Endothelial cell of umbilical vein (primary cell): ENCODE measurements around the gene AGMAT. TPM values are rescaled to one million over a fixed set of nuclear protein-coding genes. Genes with fewer than 3 reads are reported as not detected.

ENCODE experiments used
- BruUV-seq: library from RNA; stranded (reverse); fragments of 400-500 nt; replicated peaks from 2 replicates; lab custom pipeline; 2021; lab: Mats Ljungman, UMichigan
- CTCF ChIA-PET: fragments of 300-600, 350-600 bp; sonication (Branson Sonifier 250); formaldehyde crosslinking; loops from one replicate; lab custom pipeline; 2021; ENCODE audit warnings: antibody characterized with exemption, inconsistent platforms; lab: Charles Lee
- POLR2A ChIA-PET: fragments of 300-600, 350-600 bp; sonication (Branson Sonifier 250); formaldehyde crosslinking; loops from one replicate; lab custom pipeline; 2021; ENCODE audit warnings: antibody characterized with exemption, inconsistent platforms; lab: Charles Lee
- DNase-seq: peaks from one replicate; pipeline ENCODE4 v3.0.0-alpha.2; 2011; ENCODE audit warnings: low read depth, low spot score
- FAIRE-seq: peaks from 2 replicates; lab custom pipeline; 2011; peaks lifted over from hg19 to GRCh38; lab: Jason Lieb, UNC
- H2AFZ ChIP-seq: 2 replicates; pipeline ENCODE4 v1.6.0; 2012; ENCODE audit warnings: low read depth, low read length, control low read depth, inconsistent platforms
- H3K27ac ChIP-seq: 2 replicates; pipeline ENCODE4 v1.5.1; 2011; ENCODE audit warnings: low read depth, mild to moderate bottlenecking, control low read depth, low read length, moderate library complexity; ENCODE audit not compliant: insufficient read depth
- H3K27me3 ChIP-seq, 2 experiments: 2 replicates each; pipeline versions ENCODE4 v1.6.0 to v1.6.1; 2011; ENCODE audit warnings: low read length in 2 of 2, mixed read lengths in 1 of 2; ENCODE audit not compliant: control insufficient read depth in 2 of 2, insufficient read depth in 2 of 2
- H3K36me3 ChIP-seq, 2 experiments: 2 replicates in 1 of 2; 3 replicates in 1 of 2; pipeline ENCODE4 v1.5.1; 2011; ENCODE audit warnings: low read length in 2 of 2, mild to moderate bottlenecking in 1 of 2, moderate library complexity in 1 of 2; ENCODE audit not compliant: control insufficient read depth in 2 of 2, insufficient read depth in 2 of 2; ENCODE audit errors: extremely low read depth in 1 of 2
- H3K4me1 ChIP-seq: 3 replicates; pipeline ENCODE4 v1.5.1; 2011; ENCODE audit warnings: mild to moderate bottlenecking, low read length; ENCODE audit not compliant: control insufficient read depth, insufficient read depth; ENCODE audit errors: extremely low read depth
- H3K4me2 ChIP-seq: 2 replicates; pipeline ENCODE4 v1.6.1; 2011; ENCODE audit warnings: low read length, control low read depth, mixed read lengths; ENCODE audit not compliant: insufficient read depth
- H3K4me3 ChIP-seq, 3 experiments: fragments of 200-600 bp in 1 of 3; sonication (generic), shearing (Covaris generic) in 1 of 3; replicated peaks in 1 of 3; 2 replicates each; pipeline ENCODE4 v1.5.1; 2011 to 2016; ENCODE audit warnings: control low read depth in 3 of 3, low read length in 3 of 3, mild to moderate bottlenecking in 2 of 3, inconsistent platforms in 1 of 3, low read depth in 1 of 3, moderate library complexity in 1 of 3; ENCODE audit not compliant: insufficient read depth in 1 of 3
- H3K79me2 ChIP-seq: 2 replicates; pipeline ENCODE4 v1.6.0; 2012; ENCODE audit warnings: low read length, inconsistent platforms; ENCODE audit not compliant: control insufficient read depth, insufficient read depth
- H3K9ac ChIP-seq: replicated peaks from 2 replicates; pipeline ENCODE3; 2011; ENCODE audit warnings: low read length, control low read depth; ENCODE audit not compliant: insufficient read depth; ENCODE audit errors: extremely low read depth
- H3K9me1 ChIP-seq: replicated peaks from 3 replicates; pipeline ENCODE4 v1.6.0; 2011; ENCODE audit warnings: mild to moderate bottlenecking, low read length; ENCODE audit not compliant: control insufficient read depth, insufficient read depth; ENCODE audit errors: extremely low read depth
- H3K9me3 ChIP-seq: replicated peaks from 2 replicates; pipeline ENCODE4 v1.5.1; 2012; ENCODE audit warnings: low read length, inconsistent platforms; ENCODE audit not compliant: control insufficient read depth, insufficient read depth
- H4K20me1 ChIP-seq: replicated peaks from 2 replicates; pipeline ENCODE3; 2011; ENCODE audit warnings: mild to moderate bottlenecking, low read length; ENCODE audit not compliant: control insufficient read depth, insufficient read depth; ENCODE audit errors: extremely low read depth
- EZH2 ChIP-seq: IDR thresholded peaks from 2 replicates; pipeline ENCODE4 v1.6.1; 2012; ENCODE audit warnings: borderline replicate concordance, low read depth, mild to moderate bottlenecking, moderate library complexity, low read length, inconsistent platforms; ENCODE audit not compliant: severe bottlenecking
- FOS ChIP-seq: IDR thresholded peaks from 2 replicates; pipeline ENCODE4 v1.6.1; 2011; ENCODE audit warnings: mild to moderate bottlenecking, low read length, moderate library complexity, borderline replicate concordance; ENCODE audit not compliant: insufficient read depth
- GATA2 ChIP-seq: IDR thresholded peaks from 2 replicates; pipeline ENCODE4 v1.7.0; 2011; ENCODE audit warnings: low read depth, mild to moderate bottlenecking, moderate library complexity, mixed read lengths, low read length; ENCODE audit not compliant: insufficient read length, insufficient read depth
- JUN ChIP-seq: IDR thresholded peaks from 2 replicates; pipeline ENCODE4 v1.6.1; 2011; ENCODE audit warnings: borderline replicate concordance, low read depth; ENCODE audit not compliant: insufficient read length, insufficient read depth
- MYC ChIP-seq: IDR thresholded peaks from one replicate; pipeline ENCODE4 v1.6.1; 2011; ENCODE audit warnings: mild to moderate bottlenecking, low read depth, low read length
- POLR2A ChIP-seq: IDR thresholded peaks from 2 replicates; pipeline ENCODE4 v1.6.1; 2012; ENCODE audit warnings: low read depth, mild to moderate bottlenecking, control low read depth, low read length
- POLR2AphosphoS5 ChIP-seq: IDR thresholded peaks from 2 replicates; pipeline ENCODE4 v1.6.1; 2012; ENCODE audit warnings: low read depth, mild to moderate bottlenecking, control low read depth, low read length, moderate library complexity; ENCODE audit not compliant: insufficient read depth
- dilution Hi-C: fragments of 300-500 bp; cut with MboI; formaldehyde crosslinking; loops from one replicate; pipeline ENCODE4 v1.15.0; 2019; ENCODE audit warnings: low sequenced_read_pairs; ENCODE audit not compliant: extremely low pct_ligation_motif_present
- intact Hi-C: fragments of 100-400 bp; cut with micrococcal nuclease; formaldehyde crosslinking; loops from one replicate; pipeline ENCODE4 v1.10.0; 2022
- polyA plus RNA-seq, 4 experiments: library from polyadenylated mRNA; depleted of rRNA in 3 of 4; stranded (reverse) in 3 of 4; unstranded in 1 of 4; fragments of >200 nt; gene quantifications; 2 replicates each; pipeline versions ENCODE4 v1.2.1 to v1.2.3, GENCODE V29; 2011 to 2012; ENCODE audit warnings: missing spikeins in 1 of 4
- total RNA-seq: library from RNA; stranded (reverse); gene quantifications from 2 replicates; pipeline ENCODE4 v1.2.3, GENCODE V29; 2021
- TF ChIP-seq, protein P1 (sequence below): IDR thresholded peaks from 2 replicates; pipeline ENCODE4 v1.6.1; 2011; ENCODE audit not compliant: insufficient read depth, insufficient read length
- TF ChIP-seq, protein P2 (sequence below), 2 donors: IDR thresholded peaks; 1 replicate in 1 of 2; 2 replicates in 1 of 2; pipeline ENCODE4 v1.5.1; 2011; ENCODE audit warnings: low read length in 2 of 2, mild to moderate bottlenecking in 2 of 2, moderate library complexity in 2 of 2, control low read depth in 1 of 2, inconsistent platforms in 1 of 2, low read depth in 1 of 2; ENCODE audit not compliant: insufficient read depth in 1 of 2; ENCODE audit errors: extremely low read depth in 1 of 2

The AGMAT gene
- total and polyA plus RNA-seq, 2 donors (not counting 3 experiments of a cell fraction or from before 2014, with no cell fraction given) = 0.39 to 1.9 TPM

DNA sequence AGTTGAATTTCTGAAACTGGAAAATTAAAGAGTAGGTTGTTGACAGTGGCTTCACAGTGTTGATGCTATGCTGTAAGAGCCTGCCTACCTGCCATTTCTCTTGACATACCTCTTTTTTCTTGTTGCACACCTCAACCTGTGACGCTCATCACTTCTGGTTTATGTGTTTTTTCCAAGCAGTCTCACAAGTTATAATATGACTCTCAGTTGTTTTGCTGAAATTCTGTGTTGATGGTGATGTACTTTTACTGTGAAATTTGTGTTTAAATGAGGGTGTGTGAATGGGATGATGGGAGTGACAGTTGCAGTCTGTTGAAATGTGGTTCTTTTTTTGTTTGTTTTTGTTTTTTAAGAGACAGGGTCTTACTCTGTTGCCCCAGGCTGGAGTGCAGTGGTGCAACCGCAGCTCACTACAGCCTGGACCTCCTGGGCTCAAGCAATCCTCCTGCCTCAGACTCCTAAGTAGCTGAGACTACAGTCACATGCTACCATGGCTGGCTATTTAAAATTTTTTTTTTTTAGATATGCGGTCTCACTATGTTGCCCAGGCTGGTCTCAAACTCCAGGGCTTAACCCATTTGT lies 39.4 kb upstream of the AGMAT start:
- dilution Hi-C loops (no loop called here), intact Hi-C loops (no loop called here)
- no peak for DNase-seq
- Histone ChIP-seq H3K27me3 (no peaks in the 10 kb centered on the region), H4K20me1 (no peaks in the 10 kb centered on the region), H3K36me3 (peaks cover 3 to 8% of the 10 kb centered on the region in 2 experiments), H3K9me3 (no peaks in the 10 kb centered on the region), H3K9me1 (no peaks in the 10 kb centered on the region), H3K9ac (no peak overlapping the region), H3K4me1 (peaks cover 15% of the 10 kb centered on the region), H3K79me2 (peaks cover 85% of the 10 kb centered on the region), H3K4me3 (no peak overlapping the region), H2AFZ (no peak overlapping the region), H3K4me2 (no peak overlapping the region), H3K27ac (no peak overlapping the region)
- POLR2A ChIA-PET = no interaction called here
- CTCF ChIA-PET = no interaction called here
- FAIRE-seq = no peak
- BruUV-seq = no TSS peak
- TF ChIP-seq, protein P1, sequence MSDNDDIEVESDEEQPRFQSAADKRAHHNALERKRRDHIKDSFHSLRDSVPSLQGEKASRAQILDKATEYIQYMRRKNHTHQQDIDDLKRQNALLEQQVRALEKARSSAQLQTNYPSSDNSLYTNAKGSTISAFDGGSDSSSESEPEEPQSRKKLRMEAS = no peak
- TF ChIP-seq JUN = no peak
- no peak for TF ChIP-seq POLR2AphosphoS5
- no peak for TF ChIP-seq FOS
- TF ChIP-seq EZH2 = no peak
- TF ChIP-seq MYC = no peak
- no peak for TF ChIP-seq POLR2A
- no peak for TF ChIP-seq GATA2
- TF ChIP-seq, protein P2, sequence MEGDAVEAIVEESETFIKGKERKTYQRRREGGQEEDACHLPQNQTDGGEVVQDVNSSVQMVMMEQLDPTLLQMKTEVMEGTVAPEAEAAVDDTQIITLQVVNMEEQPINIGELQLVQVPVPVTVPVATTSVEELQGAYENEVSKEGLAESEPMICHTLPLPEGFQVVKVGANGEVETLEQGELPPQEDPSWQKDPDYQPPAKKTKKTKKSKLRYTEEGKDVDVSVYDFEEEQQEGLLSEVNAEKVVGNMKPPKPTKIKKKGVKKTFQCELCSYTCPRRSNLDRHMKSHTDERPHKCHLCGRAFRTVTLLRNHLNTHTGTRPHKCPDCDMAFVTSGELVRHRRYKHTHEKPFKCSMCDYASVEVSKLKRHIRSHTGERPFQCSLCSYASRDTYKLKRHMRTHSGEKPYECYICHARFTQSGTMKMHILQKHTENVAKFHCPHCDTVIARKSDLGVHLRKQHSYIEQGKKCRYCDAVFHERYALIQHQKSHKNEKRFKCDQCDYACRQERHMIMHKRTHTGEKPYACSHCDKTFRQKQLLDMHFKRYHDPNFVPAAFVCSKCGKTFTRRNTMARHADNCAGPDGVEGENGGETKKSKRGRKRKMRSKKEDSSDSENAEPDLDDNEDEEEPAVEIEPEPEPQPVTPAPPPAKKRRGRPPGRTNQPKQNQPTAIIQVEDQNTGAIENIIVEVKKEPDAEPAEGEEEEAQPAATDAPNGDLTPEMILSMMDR (IDR thresholded peaks at IDR 0.05; ENCODE audit: extremely low read depth in 1 of 2, insufficient read depth in 1 of 2, low read depth in 1 of 2, low read length in 2 of 2) = no peak
